Esophagus squamous epithelium (tissue), 5 donors: ENCODE results near the gene PRDM12. TPM values are rescaled to one million over a fixed set of nuclear protein-coding genes. Genes with fewer than 3 reads are reported as not detected.

ENCODE experiments used
- DNase-seq: peaks from one replicate; lab custom pipeline; 2025; lab: John Stamatoyannopoulos, UW
- H3K27ac ChIP-seq, 4 donors: fragments of 200-600 bp; sonication (generic); one replicate each; pipeline ENCODE4 v1.5.1; 2016 to 2019; ENCODE audit warnings: mild to moderate bottlenecking in 1 of 4
- H3K27me3 ChIP-seq, 4 donors: fragments of 200-600 bp; sonication (generic); 1 replicate in 3 of 4; 2 replicates in 1 of 4; pipeline versions ENCODE4 v1.5.1 to v1.6.0; 2017 to 2021; ENCODE audit warnings: antibody characterized with exemption in 1 of 4
- H3K36me3 ChIP-seq, 3 donors: fragments of 200-600 bp; sonication (generic); one replicate each; pipeline ENCODE4 v1.5.1; 2016 to 2019
- H3K4me1 ChIP-seq, 3 donors: fragments of 200-600 bp; sonication (generic); one replicate each; pipeline ENCODE4 v1.5.1; 2017 to 2019
- H3K4me3 ChIP-seq, 4 donors: fragments of 200-600 bp; sonication (generic); 1 replicate in 3 of 4; 2 replicates in 1 of 4; pipeline ENCODE4 v1.5.1; 2016 to 2019; ENCODE audit warnings: mild to moderate bottlenecking in 2 of 4, moderate library complexity in 1 of 4
- H3K9me3 ChIP-seq, 3 donors: fragments of 200-600 bp; sonication (generic); one replicate each; pipeline ENCODE4 v1.5.1; 2016 to 2019
- CTCF ChIP-seq, 6 experiments: fragments of 450-650 bp in 4 of 6; fragments of 200-600 bp in 2 of 6; sonication (generic) in 2 of 6; IDR thresholded peaks; one replicate each; pipeline ENCODE4 v1.5.1; 2016 to 2019; ENCODE audit warnings: antibody characterized with exemption in 6 of 6, mild to moderate bottlenecking in 4 of 6, moderate library complexity in 4 of 6
- POLR2A ChIP-seq, 4 donors: fragments of 450-650 bp; IDR thresholded peaks; one replicate each; pipeline ENCODE4 v1.6.1; 2017; ENCODE audit warnings: antibody characterized with exemption in 4 of 4, mild to moderate bottlenecking in 4 of 4, moderate library complexity in 3 of 4
- WGBS, 2 donors: methylation state at CpG; one replicate each; pipeline ENCODE4 v1.1.5; 2018; 5-methylcytosine and 5-hydroxymethylcytosine counted together
- intact Hi-C: fragments of 100-400 bp; cut with DNase I; formaldehyde crosslinking; loops from one replicate; pipeline ENCODE4 v1.15.0; 2022
- total RNA-seq, 4 donors: library from RNA; depleted of rRNA; stranded (reverse); fragments of >200 nt; gene quantifications; one replicate each; pipeline ENCODE4 v1.1.0, GENCODE V29; 2016
- donor health status: DM: yes; HTN: yes; CAD: no.

Gene PRDM12
- total RNA-seq, 4 donors from 2014 or later: not detected

DNA sequence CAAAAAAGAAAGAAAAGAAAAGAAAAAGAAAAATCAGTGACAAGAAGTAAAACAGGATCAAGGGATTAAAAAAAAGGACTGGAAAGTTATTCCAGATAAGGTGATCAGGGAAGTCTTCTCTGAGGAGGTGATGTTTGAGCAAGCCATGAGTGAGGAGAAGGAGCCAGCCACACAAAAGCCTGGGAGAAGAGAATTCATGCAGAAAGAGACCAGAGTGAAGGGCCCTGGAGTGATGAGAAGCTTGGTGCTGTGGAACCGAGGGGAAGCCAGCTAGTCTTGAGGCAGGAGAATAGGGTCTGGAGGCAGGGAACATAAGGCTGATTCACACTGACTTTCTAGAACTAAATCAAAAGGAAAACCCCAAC lies 25.2 kb downstream of the PRDM12 start:
- peak overlapping the region; percentile 58 to 89 (median 82) for H3K27ac ChIP-seq
- H3K36me3 ChIP-seq: no peaks in the 10 kb centered on the region
- H3K9me3 ChIP-seq: no peaks in the 10 kb centered on the region
- intact Hi-C loops: no loop called here
- peak overlapping the region; percentile 3 to 57 (median 45) for H3K4me3 ChIP-seq
- H3K27me3 ChIP-seq: no peaks in the 10 kb centered on the region
- peaks cover 0 to 29% (median 6%) of the 10 kb centered on the region in 3 donors for H3K4me1 ChIP-seq
- TF ChIP-seq POLR2A (IDR thresholded peaks at IDR 0.05) (no peak), CTCF (IDR thresholded peaks at IDR 0.05) (no peak)
- no peak for DNase-seq
- 19 to 20% methylated on average over 1 of the region's 1 CpG for WGBS, 2 donors

- Histone ChIP-seq H3K36me3 (peaks cover 0 to under 1% (median 0%) of the 10 kb centered on the region in 3 donors), H3K27ac (peak overlapping the region; percentile 79 to 89 (median 84)), H3K9me3 (no peaks in the 10 kb centered on the region), H3K4me1 (peaks cover 3 to 35% (median 11%) of the 10 kb centered on the region in 3 donors), H3K4me3 (peak overlapping the region; percentile 15 to 57 (median 45)), H3K27me3 (no peaks in the 10 kb centered on the region)
- intact Hi-C loops: no loop called here
- WGBS, 2 donors: 25 to 48% methylated on average over 14 to 15 of the region's 15 CpGs
- no peak for DNase-seq
- TF ChIP-seq CTCF (IDR thresholded peaks at IDR 0.05) (no peak), POLR2A (IDR thresholded peaks at IDR 0.05) (peak in 2 of 4 donors; percentile 48 to 74)
Measured at GRCh38 chr9:130689937-130690700, 25.7 kb downstream of the PRDM12 start.

GRCh38 chr9:130692321-130692720 lies 27.9 kb downstream of the PRDM12 start:
- peaks cover 5 to 52% (median 17%) of the 10 kb centered on the region in 3 donors for H3K4me1 ChIP-seq
- no peaks in the 10 kb centered on the region for H3K9me3 ChIP-seq
- 76 to 80% methylated on average over 2 to 13 of the region's 25 CpGs for WGBS, 2 donors
- no peak overlapping the region for H3K4me3 ChIP-seq
- TF ChIP-seq POLR2A (IDR thresholded peaks at IDR 0.05) (no peak), CTCF (IDR thresholded peaks at IDR 0.05) (no peak)
- peaks cover 0 to 23% (median 6%) of the 10 kb centered on the region in 3 donors for H3K36me3 ChIP-seq
- H3K27me3 ChIP-seq: no peaks in the 10 kb centered on the region
- DNase-seq: no peak
- H3K27ac ChIP-seq: no peak overlapping the region
- intact Hi-C loops: no loop called here

DNA sequence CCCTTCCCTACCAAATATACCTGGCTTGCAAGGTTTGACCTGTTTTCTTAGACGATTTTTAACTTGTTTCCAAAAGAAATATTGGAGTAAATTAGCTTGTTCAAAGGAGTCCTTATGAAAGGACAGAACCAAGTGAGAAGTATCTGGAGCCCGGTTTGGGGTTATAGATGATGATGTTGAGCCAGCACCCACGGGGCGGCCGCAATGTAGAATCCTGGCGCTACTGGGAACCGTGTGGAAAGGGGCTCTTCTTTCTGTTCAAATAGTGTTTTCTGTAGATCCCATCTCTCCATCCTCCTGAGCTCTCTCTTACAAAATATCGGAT lies 28.7 kb downstream of the PRDM12 start:
- Histone ChIP-seq H3K36me3 (peaks cover 2 to 30% (median 6%) of the 10 kb centered on the region in 3 donors), H3K4me3 (peak overlapping the region; percentile 59 to 78 (median 70)), H3K9me3 (no peaks in the 10 kb centered on the region), H3K27ac (peak overlapping the region; percentile 56 to 81 (median 72)), H3K27me3 (no peaks in the 10 kb centered on the region), H3K4me1 (peaks cover 5 to 54% (median 17%) of the 10 kb centered on the region in 3 donors)
- WGBS, 2 donors: 5 to 6% methylated on average over 8 of the region's 8 CpGs
- no peak for DNase-seq
- intact Hi-C loops: no loop called here
- TF ChIP-seq POLR2A (IDR thresholded peaks at IDR 0.05) (no peak), CTCF (IDR thresholded peaks at IDR 0.05) (no peak)

- peak within 1 kb of the TSS; percentile 59 to 78 (median 70) for H3K4me3 ChIP-seq
- intact Hi-C loops: no loop called here
- H3K27ac ChIP-seq: peak within 1 kb of the TSS; percentile 65 to 81 (median 72)
- peaks cover 5 to 59% (median 17%) of the 10 kb centered on the region in 3 donors for H3K4me1 ChIP-seq
- 0 to 1% methylated on average over 16 to 26 of the region's 40 CpGs for WGBS, 2 donors
- TF ChIP-seq CTCF (IDR thresholded peaks at IDR 0.05) (peak in 1 of 6 experiments; percentile 32), POLR2A (IDR thresholded peaks at IDR 0.05) (peak in 2 of 4 donors; percentile 63 to 81)
- no peaks in the 10 kb centered on the region for H3K9me3 ChIP-seq
- peak; percentile 97 for DNase-seq
- peaks cover 6 to 35% (median 11%) of the 10 kb centered on the region in 3 donors for H3K36me3 ChIP-seq
- H3K27me3 ChIP-seq: no peaks in the 10 kb centered on the region
Measured at GRCh38 chr9:130693426-130694191, 29.2 kb downstream of the PRDM12 start, which contains the start of gene EXOSC2. Gene EXOSC2 (plus strand): TSS chr9:130693780. CDS start chr9:130693792, 12 bp downstream.
